GM13976 (cell line): Measurements from ENCODE around the gene EXOC6.

Experiments used
- DNase-seq: peaks from one replicate; pipeline ENCODE4 v3.0.0; 2012; ENCODE audit warnings: low spot score
- in situ Hi-C: fragments of 300-500 bp; cut with MboI; formaldehyde crosslinking; loops from one replicate; pipeline ENCODE4 v1.12.0; 2022; ENCODE audit warnings: low sequenced_read_pairs, mixed read lengths, inconsistent platforms; ENCODE audit not compliant: unreplicated experiment
- TF ChIP-seq, protein P1 (sequence below): IDR thresholded peaks from 2 replicates; pipeline ENCODE4 v1.5.1; 2012; ENCODE audit warnings: borderline replicate concordance, mild to moderate bottlenecking; ENCODE audit not compliant: insufficient read depth; ENCODE audit errors: extremely low read depth, missing control alignments, control extremely low read depth

The EXOC6 gene

DNA sequence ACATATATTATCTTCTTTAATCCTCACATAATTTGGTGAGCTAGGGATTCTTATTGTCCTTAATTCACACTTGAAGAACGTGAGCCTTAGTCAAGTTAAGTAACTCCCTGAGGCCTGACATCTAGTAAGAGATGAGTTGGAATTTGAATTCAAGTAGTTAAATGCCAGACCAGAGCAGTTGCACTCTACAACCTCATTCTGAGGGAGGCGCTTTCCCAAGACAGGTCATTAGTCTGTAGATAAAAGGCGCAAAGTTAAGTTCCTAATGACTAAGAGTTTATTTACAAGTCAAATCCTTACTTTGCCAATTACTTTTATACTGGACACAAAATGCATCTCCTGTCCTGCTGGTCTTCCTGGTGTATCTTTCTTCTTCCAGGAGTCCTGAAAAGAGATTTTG lies 3.6 kb upstream of the EXOC6 start:
- in situ Hi-C loops: no loop called here

DNA sequence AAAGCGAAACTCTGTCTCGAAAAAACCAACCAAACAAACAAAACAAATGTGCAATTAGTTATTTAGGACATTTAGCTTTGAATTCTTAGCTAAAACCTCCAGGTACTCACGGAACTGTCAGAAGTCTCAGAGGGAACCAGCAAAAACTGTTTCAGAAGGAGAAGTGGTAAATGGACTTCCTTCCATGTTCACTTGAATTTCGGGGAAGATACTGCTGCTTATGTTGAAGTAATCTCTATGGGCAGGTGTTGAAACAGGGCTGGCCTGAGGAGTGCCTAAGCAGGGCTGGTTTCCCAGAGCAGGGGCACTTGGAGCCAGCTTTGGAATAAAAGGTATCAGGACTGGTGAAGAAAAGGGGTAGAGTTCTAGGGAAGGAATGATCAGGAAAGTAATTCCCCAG lies 2.4 kb upstream of the EXOC6 start:
- in situ Hi-C loops: no loop called here
- TF ChIP-seq, protein P1, sequence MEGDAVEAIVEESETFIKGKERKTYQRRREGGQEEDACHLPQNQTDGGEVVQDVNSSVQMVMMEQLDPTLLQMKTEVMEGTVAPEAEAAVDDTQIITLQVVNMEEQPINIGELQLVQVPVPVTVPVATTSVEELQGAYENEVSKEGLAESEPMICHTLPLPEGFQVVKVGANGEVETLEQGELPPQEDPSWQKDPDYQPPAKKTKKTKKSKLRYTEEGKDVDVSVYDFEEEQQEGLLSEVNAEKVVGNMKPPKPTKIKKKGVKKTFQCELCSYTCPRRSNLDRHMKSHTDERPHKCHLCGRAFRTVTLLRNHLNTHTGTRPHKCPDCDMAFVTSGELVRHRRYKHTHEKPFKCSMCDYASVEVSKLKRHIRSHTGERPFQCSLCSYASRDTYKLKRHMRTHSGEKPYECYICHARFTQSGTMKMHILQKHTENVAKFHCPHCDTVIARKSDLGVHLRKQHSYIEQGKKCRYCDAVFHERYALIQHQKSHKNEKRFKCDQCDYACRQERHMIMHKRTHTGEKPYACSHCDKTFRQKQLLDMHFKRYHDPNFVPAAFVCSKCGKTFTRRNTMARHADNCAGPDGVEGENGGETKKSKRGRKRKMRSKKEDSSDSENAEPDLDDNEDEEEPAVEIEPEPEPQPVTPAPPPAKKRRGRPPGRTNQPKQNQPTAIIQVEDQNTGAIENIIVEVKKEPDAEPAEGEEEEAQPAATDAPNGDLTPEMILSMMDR: no peak
- no peak for DNase-seq

More for the DNA sequence above, 3.6 kb upstream of the EXOC6 start:
- TF ChIP-seq, protein P1: no peak
- no peak for DNase-seq

DNA sequence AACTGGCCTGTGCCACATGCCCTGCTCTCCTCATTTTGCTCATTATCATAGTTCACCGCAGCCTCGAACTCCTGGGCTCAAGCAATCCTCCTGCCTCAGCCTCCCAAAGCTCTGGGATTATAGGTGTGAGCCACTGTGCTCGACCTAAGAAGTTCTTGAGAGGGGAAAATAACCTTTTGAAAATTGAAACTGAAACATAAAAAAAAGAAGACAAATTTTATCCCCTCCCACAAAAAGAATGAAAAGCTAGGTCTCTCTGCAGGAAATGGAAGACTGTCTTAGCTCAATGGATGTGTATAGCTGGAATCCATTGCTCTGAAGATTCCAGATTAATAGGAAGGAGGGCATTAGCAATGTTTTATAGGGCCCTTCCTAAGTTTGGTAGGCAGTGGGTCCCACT lies 2.0 kb upstream of the EXOC6 start:
- TF ChIP-seq, protein P1: no peak
- DNase-seq: no peak
- in situ Hi-C loops: no loop called here

DNA sequence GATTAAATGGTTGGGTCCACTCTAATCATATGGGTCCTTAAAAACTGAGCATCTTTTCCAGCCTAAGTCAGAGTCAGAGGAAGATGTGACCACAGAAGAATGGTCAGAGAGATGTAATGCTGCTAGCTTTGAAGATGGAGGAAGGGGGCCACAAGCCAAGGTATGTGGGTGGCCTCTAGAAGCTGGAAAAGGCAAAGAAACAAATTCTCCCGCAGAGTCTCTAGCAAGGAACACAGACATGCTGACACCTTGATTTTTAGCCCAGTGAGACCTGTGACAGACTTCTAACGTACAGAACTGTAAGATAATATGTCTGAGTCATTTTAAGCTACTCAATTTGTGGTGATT lies 1.5 kb upstream of the EXOC6 start:
- TF ChIP-seq, protein P1: no peak
- no peak for DNase-seq
- in situ Hi-C loops: no loop called here

DNA sequence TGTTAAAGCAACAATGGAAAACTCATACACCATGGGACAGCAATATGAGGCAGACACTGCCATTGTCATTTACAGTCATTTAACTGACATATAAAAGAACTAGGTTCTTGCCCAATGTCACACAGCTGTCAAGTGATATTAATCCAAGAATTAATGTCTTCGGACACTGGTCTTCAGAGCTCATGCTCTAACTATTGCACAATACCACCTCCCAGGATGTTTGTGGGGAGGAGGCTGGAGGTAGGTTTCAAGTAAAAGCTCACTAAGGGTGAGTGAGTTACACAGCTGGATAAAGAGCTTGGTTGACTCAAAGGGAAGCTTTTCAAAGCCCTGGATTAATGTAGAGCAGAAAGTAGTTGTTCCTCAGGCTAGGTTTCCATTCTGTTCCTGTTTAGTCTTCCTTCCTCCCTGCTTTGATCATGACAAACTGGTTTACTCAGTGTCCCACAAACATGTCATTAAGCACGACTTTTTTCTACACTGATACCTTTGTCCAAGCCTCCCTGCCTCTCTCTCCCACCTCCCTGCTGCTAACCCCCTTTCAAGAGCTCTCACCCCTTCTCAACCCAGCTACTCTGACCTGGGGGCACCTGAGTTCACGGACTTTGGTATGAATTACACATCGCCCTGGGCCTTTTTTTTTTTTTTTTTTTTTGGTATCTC lies 987 bp upstream of the EXOC6 start:
- TF ChIP-seq, protein P1: no peak
- DNase-seq: no peak
- in situ Hi-C loops: no loop called here

DNA sequence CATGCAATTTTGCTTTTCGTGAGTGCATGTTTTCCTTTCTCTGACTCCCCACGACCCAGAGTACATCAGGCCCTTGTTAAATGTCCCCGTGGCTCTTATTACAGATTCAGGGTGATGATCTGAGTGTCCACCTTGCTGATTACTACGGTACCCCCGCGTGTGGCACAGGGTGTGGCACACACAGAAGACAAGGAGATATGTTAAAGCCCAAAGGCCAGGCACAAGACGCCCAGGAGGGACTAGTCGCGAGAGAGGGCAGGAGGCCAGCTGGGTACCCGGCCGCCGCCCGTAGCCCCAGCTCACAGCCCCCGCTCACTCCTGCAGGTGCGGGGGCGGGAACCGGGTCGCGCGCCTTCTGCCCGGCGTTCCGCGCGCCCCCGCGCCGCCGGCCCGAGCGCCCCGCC lies 281 bp upstream of the EXOC6 start:
- DNase-seq: no peak
- in situ Hi-C loops: no loop called here
- TF ChIP-seq, protein P1: no peak

DNA sequence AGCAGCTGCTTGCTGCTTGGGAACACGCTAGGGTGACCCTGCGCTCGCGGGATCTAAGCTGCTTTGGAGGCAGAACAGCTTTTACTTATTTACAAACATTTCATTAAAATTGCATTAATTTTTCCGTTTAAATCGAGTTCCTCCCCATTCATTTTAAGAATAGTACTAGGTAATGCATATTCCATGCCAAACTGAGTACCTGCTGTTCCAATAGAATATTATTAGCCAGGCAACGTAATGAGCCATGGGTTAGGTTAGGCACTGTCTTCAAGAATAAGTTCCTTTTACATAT lies 860 bp downstream of the EXOC6 start:
- no peak for DNase-seq
- TF ChIP-seq, protein P1: no peak
- in situ Hi-C loops: no loop called here
